Left lobe of liver (tissue), 1 donor: ENCODE results near the gene SNX13. TPM values are rescaled to one million over a fixed set of nuclear protein-coding genes. Genes with fewer than 3 reads are reported as not detected.

Source experiments
- total RNA-seq: library from RNA; stranded (reverse); gene quantifications from one replicate; pipeline ENCODE4 v1.2.1, GENCODE V29; 2021
- donor health status: DM: no; HTN: yes; CAD: no.

The SNX13 gene
- total RNA-seq, 1 donor from 2014 or later, result 20.5 TPM

Other genes starting within 250 kb of the SNX13 start
- gene PRPS1L1, start 87.4 kb upstream of the SNX13 start, total RNA-seq, result not detected